ENCODE measurements around the gene TAF5L.
"Not testable (repeated sequence)": the region's sequence is repeated elsewhere in the genome, so short reads cannot be mapped to it uniquely, and the experiment has no call there.

The TAF5L gene

GRCh38 chr1:229567109-229567868 is 58.6 kb downstream of the TAF5L start:
- no peak for DNase-seq (ENCODE audit: low read depth in 2 of 2)

DNA sequence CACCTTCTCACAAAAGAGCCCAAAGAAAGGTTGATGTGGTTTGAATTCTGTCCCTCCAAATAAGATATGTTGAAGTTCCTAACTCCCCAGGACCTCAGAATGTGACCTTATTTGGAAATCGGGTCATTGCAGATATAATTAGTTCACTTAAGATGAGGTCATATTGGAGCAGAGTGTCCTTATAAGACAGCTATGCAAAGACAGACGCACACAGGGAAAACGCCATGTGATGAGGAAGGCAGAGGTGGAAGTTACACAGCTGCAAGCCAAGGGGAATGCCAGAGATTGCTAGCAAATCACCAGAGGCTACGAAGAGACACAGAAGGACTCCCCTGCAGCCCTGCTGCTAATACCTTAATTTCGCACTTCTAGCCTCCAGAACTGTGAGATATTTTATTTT is 62.2 kb downstream of the TAF5L start:
- DNase-seq (ENCODE audit: low read depth in 2 of 2), result no peak

DNA sequence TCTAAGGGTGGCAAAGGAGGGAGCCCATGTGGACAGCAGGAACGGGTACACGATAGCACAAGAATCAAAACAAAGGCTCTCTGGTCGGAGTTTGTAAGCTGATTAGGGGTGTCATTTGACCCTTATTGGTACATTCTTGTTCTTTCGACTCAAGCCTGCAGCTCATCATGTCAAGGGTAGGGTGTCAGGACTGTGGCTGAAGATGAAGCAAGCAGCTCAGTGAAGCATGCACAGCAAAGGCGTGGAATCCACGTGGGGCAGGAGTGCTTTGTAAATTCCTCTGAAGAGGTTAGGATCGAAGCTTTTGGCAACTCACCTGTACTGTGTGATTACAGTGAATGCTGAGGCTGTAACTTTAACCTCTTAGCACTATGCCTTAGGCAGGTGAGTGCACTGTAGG is 62.7 kb downstream of the TAF5L start:
- no peak for DNase-seq (ENCODE audit: low read depth in 2 of 2)

DNA sequence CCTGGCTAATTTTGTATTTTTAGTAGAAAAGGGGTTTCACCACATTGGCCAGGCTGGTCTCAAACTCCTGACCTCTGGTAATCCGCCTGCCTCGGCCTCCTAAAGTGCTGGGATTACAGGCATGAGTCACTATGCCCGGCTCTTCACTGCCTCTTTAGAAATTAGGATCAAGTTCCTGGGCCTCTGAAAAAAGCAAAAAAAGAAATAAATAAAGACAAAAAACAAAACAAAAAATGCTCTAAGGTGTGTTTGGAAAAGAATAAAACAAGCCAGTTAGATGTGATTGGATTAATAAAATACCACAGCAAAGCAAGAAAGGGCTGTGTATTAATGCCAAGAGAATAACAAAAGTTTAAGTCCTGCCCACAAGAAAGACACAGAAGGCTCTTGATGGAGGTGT is 63.2 kb downstream of the TAF5L start:
- DNase-seq (ENCODE audit: low read depth in 2 of 2), result no peak

GRCh38 chr1:229561141-229561540 is 64.8 kb downstream of the TAF5L start:
- DNase-seq (ENCODE audit: low read depth in 2 of 2), result no peak

DNA sequence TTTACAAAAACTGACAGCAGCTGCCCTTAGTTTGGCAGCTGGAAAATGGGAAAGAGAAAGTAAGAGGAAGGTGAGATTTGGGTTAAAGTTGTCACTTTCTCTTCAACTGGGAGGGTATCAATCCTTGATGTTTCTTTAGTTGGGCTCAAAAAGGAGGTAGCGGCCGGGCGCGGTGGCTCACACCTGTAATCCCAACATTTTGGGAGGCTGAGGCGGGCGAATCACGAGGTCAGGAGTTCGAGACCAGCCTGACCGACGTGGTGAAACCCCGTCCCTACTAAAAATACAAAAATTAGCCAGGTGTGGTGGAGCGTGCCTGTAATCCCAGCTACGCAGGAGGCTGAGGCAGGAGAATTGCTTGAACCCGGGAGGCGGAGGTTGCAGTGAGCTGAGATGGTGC is 65.8 kb downstream of the TAF5L start:
- DNase-seq (ENCODE audit: low read depth in 2 of 2), result not testable (repeated sequence)

DNA sequence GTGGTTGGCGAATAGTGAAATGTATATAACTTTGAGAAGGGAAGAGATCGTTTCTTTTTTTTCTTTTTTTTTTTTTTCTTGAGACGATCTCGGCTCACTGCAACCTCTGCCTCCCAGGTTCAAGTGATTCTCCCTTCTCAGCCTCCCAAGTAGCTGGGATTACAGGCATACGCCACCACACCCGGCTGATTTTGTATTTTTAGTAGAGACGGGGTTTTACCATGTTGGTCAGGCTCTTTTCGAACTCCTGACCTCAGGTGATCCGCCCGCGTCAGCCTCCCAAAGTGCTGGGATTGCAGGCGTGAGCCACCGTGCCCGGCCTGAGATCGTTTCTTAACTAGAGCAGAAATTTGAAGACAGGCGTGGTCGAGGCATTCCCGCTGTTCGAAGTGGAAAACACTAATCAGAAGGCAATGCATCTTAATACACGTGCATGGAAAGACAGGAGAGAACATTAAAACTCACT is 66.6 kb downstream of the TAF5L start:
- not testable (repeated sequence) for DNase-seq (ENCODE audit: low read depth in 2 of 2)

- DNase-seq (ENCODE audit: low read depth in 2 of 2), result peak; percentile 80 to 81
Observed at GRCh38 chr1:229558460-229559335, 67.2 kb downstream of the TAF5L start, which contains the start of gene ABCB10. Gene ABCB10 (minus strand): TSS chr1:229558707. CDS start chr1:229558652, 55 bp downstream.

DNA sequence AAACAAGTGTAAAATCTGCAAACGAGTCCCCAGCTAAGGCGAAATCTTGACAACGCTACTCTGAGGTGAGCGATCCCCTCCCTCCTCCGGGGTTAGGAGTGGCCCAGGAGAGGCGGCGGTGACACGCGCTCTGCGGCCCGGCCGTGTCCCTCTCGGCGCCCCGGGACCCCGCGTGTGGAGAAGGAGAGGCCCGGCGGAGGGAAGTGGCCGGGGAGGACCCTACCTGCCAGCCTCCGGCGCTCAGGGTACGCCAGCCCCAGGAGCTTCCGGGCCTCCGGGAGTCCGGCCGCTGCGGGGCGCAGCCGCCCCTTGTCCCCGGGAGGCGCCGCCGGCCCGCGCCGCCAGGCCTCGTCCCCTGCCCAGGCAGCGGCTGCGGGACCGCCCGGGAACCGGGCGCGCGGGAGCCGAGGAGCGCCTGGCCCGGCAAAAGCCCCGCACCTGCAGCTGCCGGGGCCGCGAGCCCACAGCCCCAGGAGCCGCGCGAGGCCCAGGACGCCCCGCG is 68.0 kb downstream of the TAF5L start:
- peak in 1 of 2 donors; percentile 11 for DNase-seq (ENCODE audit: low read depth in 2 of 2)

DNA sequence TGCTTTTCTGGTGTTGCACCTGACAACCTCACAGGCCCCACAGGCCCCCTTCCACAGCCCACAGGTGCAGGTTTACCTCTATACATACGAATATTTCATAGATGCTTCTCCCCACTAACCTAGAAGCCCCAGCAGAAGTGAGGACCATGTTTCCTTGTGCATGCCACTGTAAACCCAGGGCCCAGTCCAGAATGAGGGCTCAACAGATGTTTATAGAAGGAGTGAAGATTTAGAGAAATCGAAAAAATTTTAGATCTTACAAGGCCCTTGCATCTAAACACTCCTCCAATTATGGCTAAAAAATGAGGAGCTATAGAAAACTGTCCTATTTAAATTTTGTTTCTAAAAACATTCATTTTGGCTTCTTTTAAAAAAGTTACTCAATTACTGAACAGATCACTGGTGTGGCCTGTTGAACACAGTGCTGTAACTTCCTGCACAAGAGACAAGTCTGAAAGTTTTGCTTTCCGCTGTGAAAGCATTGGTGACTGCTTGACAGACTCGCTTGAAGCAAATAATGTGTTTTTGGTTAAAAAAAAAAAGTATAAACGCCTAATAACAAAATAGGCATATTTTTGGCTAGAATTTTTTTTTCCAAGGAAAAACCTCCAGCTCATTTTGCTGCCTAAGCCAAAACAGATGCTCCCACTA is 68.6 kb downstream of the TAF5L start:
- no peak for DNase-seq (ENCODE audit: low read depth in 2 of 2)

DNA sequence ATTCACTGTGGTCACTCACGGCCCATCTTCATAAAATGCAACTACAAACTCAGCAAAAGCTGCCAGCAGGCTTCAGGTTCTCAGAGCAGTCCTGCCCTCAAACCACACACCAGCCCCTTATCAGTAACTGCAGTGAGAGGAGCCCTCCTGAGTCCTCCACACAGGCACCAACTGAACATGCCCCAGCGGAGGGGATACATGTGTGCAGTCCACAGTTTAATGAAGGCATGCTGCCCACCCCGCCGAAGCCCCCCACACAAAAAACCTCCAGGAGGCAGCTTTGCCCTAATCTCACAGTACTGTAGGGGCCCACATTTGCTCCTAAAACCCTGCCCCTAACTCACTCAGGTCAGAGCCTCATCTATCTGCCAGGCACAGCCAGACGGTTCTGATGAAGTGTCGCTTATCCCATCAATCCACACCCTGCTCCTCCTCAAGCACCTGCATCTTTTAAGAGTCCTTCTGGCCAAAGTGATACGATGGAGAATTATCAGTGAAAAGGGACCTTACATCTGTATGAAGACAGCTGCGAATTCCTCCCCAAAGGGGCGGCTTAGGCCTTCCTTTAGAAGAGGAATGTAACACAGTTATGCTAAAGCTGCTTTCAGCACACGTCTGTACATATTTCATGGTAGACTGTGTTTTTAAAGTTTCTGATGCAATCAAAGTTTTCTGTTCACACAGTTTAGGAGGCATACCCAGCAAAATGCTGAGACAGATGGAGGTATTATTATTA is 70.9 kb downstream of the TAF5L start:
- DNase-seq (ENCODE audit: low read depth in 2 of 2), result no peak

GRCh38 chr1:229553621-229554130 is 72.2 kb downstream of the TAF5L start:
- DNase-seq (ENCODE audit: low read depth in 2 of 2), result no peak

DNA sequence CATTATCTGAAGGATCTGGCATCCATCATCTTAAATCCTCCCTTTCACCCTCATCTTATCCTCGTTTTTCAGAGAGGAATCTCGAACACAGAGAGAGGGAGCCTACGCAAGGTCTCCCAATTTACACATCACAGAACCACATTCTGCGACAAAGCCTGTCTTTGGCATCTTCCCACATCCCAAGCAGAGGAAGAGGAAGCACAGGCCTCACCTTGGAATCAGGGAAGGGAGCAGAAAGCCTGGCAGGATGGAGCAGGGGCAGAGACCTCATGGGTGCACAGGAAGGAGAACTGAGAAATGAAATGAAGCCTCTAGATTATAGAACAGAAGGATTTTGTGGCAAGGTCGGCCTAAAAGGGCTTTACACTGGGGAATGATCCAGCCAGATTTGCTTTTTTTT is 73.2 kb downstream of the TAF5L start:
- DNase-seq (ENCODE audit: low read depth in 2 of 2), result no peak

GRCh38 chr1:229550812-229551567 is 74.9 kb downstream of the TAF5L start:
- no peak for DNase-seq (ENCODE audit: low read depth in 2 of 2)

- no peak for DNase-seq (ENCODE audit: low read depth in 2 of 2)
Observed at GRCh38 chr1:229547542-229547941, 78.4 kb downstream of the TAF5L start.

DNA sequence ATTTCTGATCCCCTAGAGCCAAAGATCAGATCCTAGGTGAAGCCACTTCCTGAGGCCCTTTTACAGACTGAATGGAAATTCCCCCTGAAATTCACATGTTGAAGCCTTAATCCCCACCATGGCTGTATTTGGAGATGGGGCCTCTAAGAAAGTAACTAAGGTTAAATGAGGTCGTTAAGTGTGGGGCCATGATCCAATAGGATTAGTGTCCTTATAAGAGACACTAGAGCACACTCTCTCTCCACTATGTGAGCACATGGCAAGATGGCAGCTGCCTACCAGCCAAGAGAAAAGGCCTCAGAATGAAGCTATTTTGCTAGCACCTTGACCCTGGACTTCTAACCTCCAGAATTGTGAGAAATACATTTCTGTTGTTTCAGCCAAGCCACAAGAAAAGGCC is 81.3 kb downstream of the TAF5L start:
- DNase-seq (ENCODE audit: low read depth in 2 of 2), result no peak

All from activated CD4-positive, alpha-beta T cell treated with anti-CD3 and anti-CD28 coated beads for 24 hours (primary cell).